ENCODE data around the gene APBA3.

DNA sequence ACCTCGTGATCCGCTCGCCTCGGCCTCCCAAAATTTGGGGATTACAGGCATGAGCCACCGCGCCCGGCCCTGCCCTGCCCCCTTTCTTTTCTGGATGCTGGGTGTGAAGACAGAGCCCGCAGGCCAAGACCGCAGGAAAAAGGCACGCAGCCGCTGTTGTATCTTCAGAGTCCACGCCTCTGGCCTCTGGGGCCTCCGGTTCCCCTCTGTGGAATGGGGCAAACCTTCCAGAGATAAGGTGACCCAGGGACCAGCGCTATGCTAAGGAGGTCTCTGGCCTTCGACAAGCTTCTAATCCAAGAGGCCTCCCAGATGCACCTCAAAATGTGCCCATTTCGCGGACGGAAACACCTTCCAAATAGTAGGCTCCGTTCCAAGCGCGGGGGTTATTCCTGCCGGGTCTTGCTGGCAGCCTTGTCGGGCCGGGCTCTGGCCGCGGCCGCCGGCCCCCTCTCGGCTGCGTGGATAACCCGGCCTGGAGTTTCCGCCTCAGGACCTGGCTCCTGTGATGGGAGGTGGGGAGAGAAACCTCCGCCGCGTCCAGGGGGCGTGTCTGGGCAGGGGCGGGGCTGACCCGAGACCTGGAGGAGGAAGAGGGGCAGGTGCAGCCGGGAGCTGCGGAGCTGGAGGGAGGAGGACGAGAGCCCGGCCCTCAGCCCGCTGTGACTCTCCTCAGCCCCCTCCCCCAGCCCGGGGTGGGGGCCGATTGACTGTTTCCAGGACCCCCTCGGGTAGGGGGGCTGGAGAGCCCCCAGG, 40.2 kb downstream of the APBA3 start:
- TF ChIP-seq ZNF274 (IDR thresholded peaks at IDR 0.05; ENCODE audit: low read depth, low read length) (no peak), YY1 (IDR thresholded peaks at IDR 0.05; ENCODE audit: insufficient read depth, insufficient read length) (no peak), SUZ12 (IDR thresholded peaks at IDR 0.05; ENCODE audit: extremely low read depth, insufficient read depth, insufficient read length) (no peak)

All from NT2/D1 (cell line).